Measurements from ENCODE around the gene SLC16A3. TPM values are rescaled to one million over a fixed set of nuclear protein-coding genes. Genes with fewer than 3 reads are reported as not detected.

Gene SLC16A3
- polyA plus RNA-seq, 1 of the 3 experiments (the other 2 are of a cell fraction), result 70.7 TPM

DNA sequence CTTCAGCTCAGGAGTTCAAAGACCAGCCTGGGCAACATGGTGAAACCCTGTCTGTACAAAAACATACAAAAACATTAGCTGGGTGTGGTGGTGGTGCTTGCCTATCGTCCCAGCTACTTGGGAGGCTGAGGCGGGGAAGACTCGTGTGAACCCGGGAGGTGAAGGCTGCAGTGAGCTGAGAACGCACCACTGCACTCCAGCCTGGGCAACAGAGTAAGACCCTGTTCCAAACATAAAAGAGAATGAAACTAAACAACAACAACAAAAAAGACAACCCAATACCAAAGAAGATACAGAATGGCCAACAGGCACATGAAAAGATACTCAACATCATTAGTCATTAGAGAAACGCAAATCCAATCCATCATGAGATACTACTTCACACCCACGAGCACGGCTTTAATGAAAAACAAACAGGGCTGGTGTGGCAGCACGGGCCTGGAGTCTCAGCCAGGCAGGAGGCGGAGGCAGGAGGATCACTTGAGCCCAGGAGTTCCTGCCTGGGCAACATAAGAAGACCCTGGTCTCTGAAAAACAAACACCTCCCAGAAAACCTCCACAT is 7.4 kb upstream of the SLC16A3 start:
- CTCF ChIA-PET, result interaction anchor here (1.1 to 6.4 kb wide), 4 partner anchors 8 to 191 kb away, joined by 4 to 45 read pairs (median 7); partner anchors contain the start of gene SLC16A3
- TF ChIP-seq MXI1 (IDR thresholded peaks at IDR 0.05; ENCODE audit: low read depth, low read length), result no peak
- TF ChIP-seq SMC3 (IDR thresholded peaks at IDR 0.05; ENCODE audit: low read depth, low read length), result no peak
- no peak for TF ChIP-seq MEF2A (IDR thresholded peaks at IDR 0.05; ENCODE audit: borderline replicate concordance, low read depth)
- TF ChIP-seq NFIC (IDR thresholded peaks at IDR 0.05; ENCODE audit: borderline replicate concordance), result no peak
- no peak for TF ChIP-seq EZH2phosphoT487 (IDR thresholded peaks at IDR 0.05; ENCODE audit: borderline replicate concordance, low read depth)
- TF ChIP-seq, protein P1, sequence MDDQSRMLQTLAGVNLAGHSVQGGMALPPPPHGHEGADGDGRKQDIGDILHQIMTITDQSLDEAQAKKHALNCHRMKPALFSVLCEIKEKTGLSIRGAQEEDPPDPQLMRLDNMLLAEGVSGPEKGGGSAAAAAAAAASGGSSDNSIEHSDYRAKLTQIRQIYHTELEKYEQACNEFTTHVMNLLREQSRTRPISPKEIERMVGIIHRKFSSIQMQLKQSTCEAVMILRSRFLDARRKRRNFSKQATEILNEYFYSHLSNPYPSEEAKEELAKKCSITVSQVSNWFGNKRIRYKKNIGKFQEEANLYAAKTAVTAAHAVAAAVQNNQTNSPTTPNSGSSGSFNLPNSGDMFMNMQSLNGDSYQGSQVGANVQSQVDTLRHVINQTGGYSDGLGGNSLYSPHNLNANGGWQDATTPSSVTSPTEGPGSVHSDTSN (IDR thresholded peaks at IDR 0.05), result no peak
- TF ChIP-seq, protein P2, sequence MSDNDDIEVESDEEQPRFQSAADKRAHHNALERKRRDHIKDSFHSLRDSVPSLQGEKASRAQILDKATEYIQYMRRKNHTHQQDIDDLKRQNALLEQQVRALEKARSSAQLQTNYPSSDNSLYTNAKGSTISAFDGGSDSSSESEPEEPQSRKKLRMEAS (IDR thresholded peaks at IDR 0.05; ENCODE audit: low read depth), result no peak
- no peak for TF ChIP-seq NRF1 (IDR thresholded peaks at IDR 0.05; ENCODE audit: low read depth, low read length)
- TF ChIP-seq ELF1 (IDR thresholded peaks at IDR 0.05), result no peak
- Histone ChIP-seq H3K79me2 (ENCODE audit: insufficient read depth) (peaks cover 16% of the 10 kb centered on the region; the same call in 1 of the 2 replicates), H3K27ac (ENCODE audit: low read depth in 2 of 2, low read length in 1 of 2) (no peak overlapping the region), H3K4me3 (ENCODE audit: low read depth in 2 of 2, low read length in 1 of 2) (no peak overlapping the region), H3K9ac (no peak overlapping the region), H3K36me3 (replicated peaks in 1 of 2; ENCODE audit: control insufficient read depth in 1 of 2, insufficient read depth in 2 of 2, low read length in 1 of 2) (no peaks in the 10 kb centered on the region), H2AFZ (ENCODE audit: low read depth) (no peak overlapping the region), H3K4me1 (ENCODE audit: control insufficient read depth in 1 of 2, insufficient read depth in 2 of 2, low read depth in 1 of 2, low read length in 1 of 2) (peaks cover 14 to 25% of the 10 kb centered on the region in 2 experiments; a peak in 3 of 4 replicates), H3K4me2 (no peak overlapping the region), H3K27me3 (ENCODE audit: insufficient read depth) (no peaks in the 10 kb centered on the region), H3K9me3 (no peaks in the 10 kb centered on the region), H4K20me1 (ENCODE audit: insufficient read depth) (no peaks in the 10 kb centered on the region), H3F3A (replicated peaks; ENCODE audit: insufficient read depth) (peaks cover 19% of the 10 kb centered on the region), H3K9me2 (no peaks in the 10 kb centered on the region)
- 82% methylated on average over 10 of the region's 10 CpGs for WGBS (ENCODE audit: low lambda C conversion rate)
- POLR2A ChIA-PET, result no interaction called here
- DNase-seq, result no peak

DNA sequence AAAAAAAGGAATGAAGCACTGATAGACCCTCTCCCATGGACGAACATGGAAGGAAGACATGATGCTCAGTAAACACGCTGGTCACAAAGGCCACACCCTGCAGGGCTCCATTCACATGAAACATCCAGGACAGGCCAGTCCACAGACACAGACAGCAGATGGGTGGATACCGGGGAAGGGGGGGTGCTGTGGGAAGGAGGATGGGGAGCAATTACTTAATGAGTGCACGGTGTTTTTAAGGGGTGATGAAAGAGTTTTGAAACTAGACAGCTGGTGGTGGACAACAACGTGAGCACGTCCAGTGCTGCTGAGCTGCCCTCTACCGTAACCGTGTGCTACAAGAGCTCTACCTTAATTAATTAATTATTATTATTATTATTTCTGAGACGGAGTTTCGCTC is 6.0 kb upstream of the SLC16A3 start:
- Histone ChIP-seq H4K20me1 (ENCODE audit: insufficient read depth) (no peaks in the 10 kb centered on the region), H2AFZ (ENCODE audit: low read depth) (no peak overlapping the region), H3K9me3 (no peaks in the 10 kb centered on the region), H3K27me3 (ENCODE audit: insufficient read depth) (no peaks in the 10 kb centered on the region), H3K9me2 (no peaks in the 10 kb centered on the region), H3K4me2 (no peak overlapping the region), H3K79me2 (ENCODE audit: insufficient read depth) (peaks cover 18% of the 10 kb centered on the region; the same call in 1 of the 2 replicates), H3K27ac (ENCODE audit: low read depth in 2 of 2, low read length in 1 of 2) (no peak overlapping the region), H3K9ac (no peak overlapping the region), H3F3A (replicated peaks; ENCODE audit: insufficient read depth) (peaks cover 9% of the 10 kb centered on the region), H3K4me3 (ENCODE audit: low read depth in 2 of 2, low read length in 1 of 2) (no peak overlapping the region), H3K36me3 (replicated peaks in 1 of 2; ENCODE audit: control insufficient read depth in 1 of 2, insufficient read depth in 2 of 2, low read length in 1 of 2) (no peaks in the 10 kb centered on the region), H3K4me1 (ENCODE audit: control insufficient read depth in 1 of 2, insufficient read depth in 2 of 2, low read depth in 1 of 2, low read length in 1 of 2) (peaks cover 2 to 11% of the 10 kb centered on the region in 2 experiments; a peak in 3 of 4 replicates)
- TF ChIP-seq FOXM1 (IDR thresholded peaks at IDR 0.05; ENCODE audit: low read depth), result no peak
- ChIA-PET CTCF (interaction anchor here (0.7 to 1.0 kb wide), 2 partner anchors 13 to 17 kb away, joined by 3 to 5 read pairs; no protein-coding TSS in a partner anchor), POLR2A (no interaction called here)
- DNase-seq, result peak; percentile 41
- 76% methylated on average over 10 of the region's 10 CpGs for WGBS (ENCODE audit: low lambda C conversion rate)

DNA sequence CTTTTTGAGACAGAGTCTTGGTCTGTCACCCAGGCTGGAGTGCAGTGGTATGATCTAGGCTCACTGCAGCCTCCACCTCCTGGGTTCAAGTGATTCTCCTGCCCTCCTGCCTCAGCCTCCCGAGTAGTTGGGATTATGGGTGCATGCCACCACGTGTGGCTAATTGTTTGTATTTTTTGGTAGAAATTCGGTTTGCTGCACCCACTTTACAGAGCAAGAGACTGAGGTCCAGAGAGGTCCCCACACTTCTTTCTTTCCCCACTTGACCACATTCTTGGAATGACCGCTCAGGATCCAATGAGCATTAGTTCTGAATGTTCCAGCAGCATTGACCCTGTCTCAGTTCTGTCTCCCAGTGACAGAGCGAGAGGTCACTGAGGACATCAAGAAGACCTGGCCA is 5.3 kb upstream of the SLC16A3 start:
- POLR2A ChIA-PET, result no interaction called here

More for the DNA sequence above, 5.3 kb upstream of the SLC16A3 start:
- H2AFZ ChIP-seq (ENCODE audit: low read depth), result no peak overlapping the region
- H3K27me3 ChIP-seq (ENCODE audit: insufficient read depth), result no peaks in the 10 kb centered on the region
- H3K4me1 ChIP-seq (ENCODE audit: control insufficient read depth in 1 of 2, insufficient read depth in 2 of 2, low read depth in 1 of 2, low read length in 1 of 2), result peaks cover 0 to 5% of the 10 kb centered on the region in 2 experiments; a peak in 2 of 4 replicates
- no peak overlapping the region for H3K27ac ChIP-seq (ENCODE audit: low read depth in 2 of 2, low read length in 1 of 2)
- no peaks in the 10 kb centered on the region for H4K20me1 ChIP-seq (ENCODE audit: insufficient read depth)
- peaks cover 9% of the 10 kb centered on the region for H3F3A ChIP-seq (replicated peaks; ENCODE audit: insufficient read depth)
- CTCF ChIA-PET, result interaction anchor here (1.0 kb wide), 1 partner anchor 17 kb away, joined by 5 read pairs; no protein-coding TSS in a partner anchor
- no peak overlapping the region for H3K9ac ChIP-seq
- DNase-seq, result peak; percentile 15
- H3K36me3 ChIP-seq (replicated peaks in 1 of 2; ENCODE audit: control insufficient read depth in 1 of 2, insufficient read depth in 2 of 2, low read length in 1 of 2), result no peaks in the 10 kb centered on the region
- H3K79me2 ChIP-seq (ENCODE audit: insufficient read depth), result peaks cover 22% of the 10 kb centered on the region; the same call in 1 of the 2 replicates
- 70% methylated on average over 5 of the region's 5 CpGs for WGBS (ENCODE audit: low lambda C conversion rate)
- H3K9me3 ChIP-seq, result no peaks in the 10 kb centered on the region
- no peak overlapping the region for H3K4me2 ChIP-seq
- no peak for TF ChIP-seq EP300 (IDR thresholded peaks at IDR 0.05; ENCODE audit: borderline replicate concordance in 1 of 2, low read depth in 1 of 2, low read length in 1 of 2)
- TF ChIP-seq FOXJ3 (CRISPR knock-in tag; IDR thresholded peaks at IDR 0.05), result no peak
- no peak for TF ChIP-seq FOXM1 (IDR thresholded peaks at IDR 0.05; ENCODE audit: low read depth)
- TF ChIP-seq, protein P3, sequence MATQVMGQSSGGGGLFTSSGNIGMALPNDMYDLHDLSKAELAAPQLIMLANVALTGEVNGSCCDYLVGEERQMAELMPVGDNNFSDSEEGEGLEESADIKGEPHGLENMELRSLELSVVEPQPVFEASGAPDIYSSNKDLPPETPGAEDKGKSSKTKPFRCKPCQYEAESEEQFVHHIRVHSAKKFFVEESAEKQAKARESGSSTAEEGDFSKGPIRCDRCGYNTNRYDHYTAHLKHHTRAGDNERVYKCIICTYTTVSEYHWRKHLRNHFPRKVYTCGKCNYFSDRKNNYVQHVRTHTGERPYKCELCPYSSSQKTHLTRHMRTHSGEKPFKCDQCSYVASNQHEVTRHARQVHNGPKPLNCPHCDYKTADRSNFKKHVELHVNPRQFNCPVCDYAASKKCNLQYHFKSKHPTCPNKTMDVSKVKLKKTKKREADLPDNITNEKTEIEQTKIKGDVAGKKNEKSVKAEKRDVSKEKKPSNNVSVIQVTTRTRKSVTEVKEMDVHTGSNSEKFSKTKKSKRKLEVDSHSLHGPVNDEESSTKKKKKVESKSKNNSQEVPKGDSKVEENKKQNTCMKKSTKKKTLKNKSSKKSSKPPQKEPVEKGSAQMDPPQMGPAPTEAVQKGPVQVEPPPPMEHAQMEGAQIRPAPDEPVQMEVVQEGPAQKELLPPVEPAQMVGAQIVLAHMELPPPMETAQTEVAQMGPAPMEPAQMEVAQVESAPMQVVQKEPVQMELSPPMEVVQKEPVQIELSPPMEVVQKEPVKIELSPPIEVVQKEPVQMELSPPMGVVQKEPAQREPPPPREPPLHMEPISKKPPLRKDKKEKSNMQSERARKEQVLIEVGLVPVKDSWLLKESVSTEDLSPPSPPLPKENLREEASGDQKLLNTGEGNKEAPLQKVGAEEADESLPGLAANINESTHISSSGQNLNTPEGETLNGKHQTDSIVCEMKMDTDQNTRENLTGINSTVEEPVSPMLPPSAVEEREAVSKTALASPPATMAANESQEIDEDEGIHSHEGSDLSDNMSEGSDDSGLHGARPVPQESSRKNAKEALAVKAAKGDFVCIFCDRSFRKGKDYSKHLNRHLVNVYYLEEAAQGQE (IDR thresholded peaks at IDR 0.05; ENCODE audit: low read depth, low read length), result no peak
- no peak for TF ChIP-seq MXI1 (IDR thresholded peaks at IDR 0.05; ENCODE audit: low read depth, low read length)
- no peak for TF ChIP-seq RFX5 (IDR thresholded peaks at IDR 0.05; ENCODE audit: low read length)
- H3K9me2 ChIP-seq, result no peaks in the 10 kb centered on the region
- H3K4me3 ChIP-seq (ENCODE audit: low read depth in 2 of 2, low read length in 1 of 2), result no peak overlapping the region

Data from SK-N-SH (cell line).